ENCODE data around the gene TAC3.

TAC3 gene

GRCh38 chr12:56995201-56995929 is 21.0 kb downstream of the TAC3 start:
- TF ChIP-seq CTCF (IDR thresholded peaks at IDR 0.05; ENCODE audit: low read depth, low read length) = no peak
- no peak overlapping the region for H3K4me3 ChIP-seq (ENCODE audit: low read depth, low read length)

GRCh38 chr12:56994231-56994746 is 22.0 kb downstream of the TAC3 start:
- no peak overlapping the region for H3K4me3 ChIP-seq (ENCODE audit: low read depth, low read length)
- TF ChIP-seq CTCF (IDR thresholded peaks at IDR 0.05; ENCODE audit: low read depth, low read length) = no peak

GRCh38 chr12:56993346-56993745 is 23.0 kb downstream of the TAC3 start:
- H3K4me3 ChIP-seq (ENCODE audit: low read depth, low read length) = no peak overlapping the region
- TF ChIP-seq CTCF (IDR thresholded peaks at IDR 0.05; ENCODE audit: low read depth, low read length) = no peak

GRCh38 chr12:56991319-56992246 is 24.7 kb downstream of the TAC3 start:
- no peak overlapping the region for H3K4me3 ChIP-seq (ENCODE audit: low read depth, low read length)
- no peak for TF ChIP-seq CTCF (IDR thresholded peaks at IDR 0.05; ENCODE audit: low read depth, low read length)

- TF ChIP-seq CTCF (IDR thresholded peaks at IDR 0.05; ENCODE audit: low read depth, low read length) = no peak
- no peak overlapping the region for H3K4me3 ChIP-seq (ENCODE audit: low read depth, low read length)
Measured at GRCh38 chr12:56990648-56991318, 25.5 kb downstream of the TAC3 start.

GRCh38 chr12:56989861-56990610 is 26.3 kb downstream of the TAC3 start:
- no peak overlapping the region for H3K4me3 ChIP-seq (ENCODE audit: low read depth, low read length)
- no peak for TF ChIP-seq CTCF (IDR thresholded peaks at IDR 0.05; ENCODE audit: low read depth, low read length)
